Activated CD8-positive, alpha-beta T cell treated with anti-CD3 and anti-CD28 coated beads, Interleukin-2, amount 10 ng/mL, durations not matched to agents 7 days and 5 days (primary cell): ENCODE results near the gene CEP112. TPM values are rescaled to one million over a fixed set of nuclear protein-coding genes. Genes with fewer than 3 reads are reported as not detected.
"Not testable (repeated sequence)": the region's sequence is repeated elsewhere in the genome, so short reads cannot be mapped to it uniquely, and the experiment has no call there.

Source experiments
- ATAC-seq: fragments of 150-1000 bp; cut with Tn5 transposase; one replicate; pipeline ENCODE4 v1.10.0; 2021; ENCODE audit warnings: moderate library complexity
- CTCF ChIA-PET: fragments of 350-600 bp; sonication (Branson Sonifier 250); formaldehyde crosslinking; loops from one replicate; lab custom pipeline; 2021; ENCODE audit warnings: antibody characterized with exemption; lab: Charles Lee
- POLR2A ChIA-PET: fragments of 350-600 bp; sonication (Branson Sonifier 250); formaldehyde crosslinking; loops from one replicate; lab custom pipeline; 2021; ENCODE audit warnings: antibody characterized with exemption; lab: Charles Lee
- DNase-seq: peaks from one replicate; pipeline ENCODE4 v3.0.0-alpha.2; 2020
- H3K27ac Mint-ChIP-seq: one replicate; pipeline ENCODE4 v1.8.0; 2021; ENCODE audit warnings: mild to moderate bottlenecking, mixed read lengths
- H3K27me3 Mint-ChIP-seq: one replicate; pipeline ENCODE4 v1.8.0; 2021; ENCODE audit warnings: low read depth, mixed read lengths
- H3K36me3 Mint-ChIP-seq: one replicate; pipeline ENCODE4 v1.8.0; 2021; ENCODE audit warnings: low read depth, mixed read lengths
- H3K4me1 Mint-ChIP-seq: one replicate; pipeline ENCODE4 v1.8.0; 2021; ENCODE audit warnings: low read depth, mixed read lengths
- H3K4me3 Mint-ChIP-seq: one replicate; pipeline ENCODE4 v1.8.0; 2021; ENCODE audit warnings: mild to moderate bottlenecking, mixed read lengths
- H3K9me3 Mint-ChIP-seq: one replicate; pipeline ENCODE4 v1.8.0; 2022; ENCODE audit warnings: mixed read lengths; ENCODE audit not compliant: insufficient read depth
- total RNA-seq, 2 experiments: library from RNA; stranded (reverse); gene quantifications; one replicate each; pipeline ENCODE4 v1.2.3, GENCODE V29; 2021

Gene CEP112
- total RNA-seq, 2 experiments from 2014 or later, result 2.3 to 2.7 TPM

DNA sequence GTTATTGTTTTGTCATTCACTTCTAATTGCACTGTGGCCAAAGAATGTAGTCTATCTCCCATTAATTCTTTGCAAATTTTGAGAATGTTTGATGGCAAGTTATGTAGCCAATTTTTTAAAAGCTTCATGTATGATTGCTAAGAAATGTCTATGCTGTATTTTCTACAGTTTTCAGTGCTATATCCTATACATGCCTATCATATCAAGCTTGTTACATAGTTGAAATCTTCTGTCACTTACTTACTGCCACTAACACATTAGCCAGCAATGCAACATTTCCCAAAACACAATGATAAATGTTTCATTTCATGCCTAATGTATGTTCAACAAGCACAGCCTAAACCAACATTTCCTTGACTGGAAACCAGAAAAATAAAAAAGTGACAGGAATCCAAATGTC lies 338.1 kb downstream of the CEP112 start:
- Mint-ChIP-seq H3K4me3 (no peak overlapping the region), H3K9me3 (no peaks in the 10 kb centered on the region), H3K27ac (no peak overlapping the region), H3K36me3 (no peaks in the 10 kb centered on the region), H3K27me3 (no peaks in the 10 kb centered on the region), H3K4me1 (no peaks in the 10 kb centered on the region)
- DNase-seq (no peak), ATAC-seq (no peak)
- CTCF ChIA-PET, result no interaction called here
- POLR2A ChIA-PET, result no interaction called here

- no peak overlapping the region for H3K27ac Mint-ChIP-seq
- H3K9me3 Mint-ChIP-seq, result no peaks in the 10 kb centered on the region
- H3K4me1 Mint-ChIP-seq, result no peaks in the 10 kb centered on the region
- POLR2A ChIA-PET, result no interaction called here
- H3K4me3 Mint-ChIP-seq, result no peak overlapping the region
- no peak for DNase-seq
- H3K27me3 Mint-ChIP-seq, result no peaks in the 10 kb centered on the region
- CTCF ChIA-PET, result no interaction called here
- ATAC-seq, result no peak
- H3K36me3 Mint-ChIP-seq, result no peaks in the 10 kb centered on the region
Observed at GRCh38 chr17:65852911-65853310, 339.0 kb downstream of the CEP112 start.

DNA sequence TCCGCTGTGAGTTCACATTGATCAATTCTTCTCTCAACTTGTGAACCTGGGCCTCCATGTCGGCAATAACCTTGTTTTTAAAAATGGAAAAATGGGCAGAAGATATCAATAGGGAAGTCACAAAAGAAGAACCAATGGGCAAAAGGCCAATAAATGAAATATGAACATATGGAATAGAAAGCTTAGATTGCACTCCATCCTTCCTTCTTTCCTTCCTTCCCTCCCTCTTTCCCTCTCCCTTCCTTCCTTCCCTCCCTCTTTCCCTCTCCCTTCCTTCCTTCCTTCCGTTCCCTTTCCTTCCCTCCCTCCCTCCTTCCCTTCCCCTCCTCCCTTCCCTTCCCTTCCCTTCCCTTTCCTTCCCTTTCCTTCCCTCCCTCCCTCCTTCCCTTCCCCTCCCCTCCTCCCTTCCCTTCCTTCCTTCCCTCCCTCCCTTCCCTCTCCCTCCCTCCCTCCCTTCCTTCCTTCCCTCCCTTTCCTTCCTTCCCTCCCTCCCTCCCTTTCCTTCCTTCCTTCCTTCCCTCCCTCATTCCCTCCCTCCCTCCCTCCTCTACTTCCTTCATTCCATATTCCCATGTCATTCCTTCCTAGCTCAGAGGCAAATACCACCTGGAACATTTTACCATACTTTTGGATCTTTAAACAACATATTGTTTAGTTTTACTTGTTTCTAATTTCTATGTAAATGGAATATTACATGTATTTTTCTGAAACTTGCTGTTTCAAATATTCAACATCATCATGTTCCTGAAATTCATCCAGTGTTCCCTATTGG lies 339.8 kb downstream of the CEP112 start:
- H3K27me3 Mint-ChIP-seq, result no peaks in the 10 kb centered on the region
- H3K36me3 Mint-ChIP-seq, result no peaks in the 10 kb centered on the region
- POLR2A ChIA-PET, result no interaction called here

DNA sequence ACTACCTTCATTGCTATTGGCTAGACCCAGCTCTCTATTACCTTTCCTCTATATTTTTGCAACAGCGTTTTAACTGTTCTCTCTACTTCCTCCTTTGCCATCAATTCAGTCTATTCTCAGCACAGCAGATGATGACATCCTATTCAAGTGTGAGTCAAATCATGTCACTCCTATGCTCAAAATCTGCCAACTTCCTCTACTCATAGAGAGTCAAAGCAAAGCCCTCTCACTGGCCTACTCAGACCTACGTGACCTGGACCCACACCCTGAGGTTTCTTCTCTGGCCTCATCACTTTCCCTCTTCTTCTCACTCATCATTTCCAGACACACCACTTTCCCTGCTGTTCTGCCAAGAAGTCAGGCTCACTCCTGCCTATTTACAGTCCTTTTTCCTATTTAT lies 341.4 kb downstream of the CEP112 start:
- ATAC-seq, result no peak
- no peaks in the 10 kb centered on the region for H3K4me1 Mint-ChIP-seq
- DNase-seq, result no peak

More for the DNA sequence above, 339.8 kb downstream of the CEP112 start:
- DNase-seq (no peak), ATAC-seq (no peak)
- H3K27ac Mint-ChIP-seq, result no peak overlapping the region
- H3K4me3 Mint-ChIP-seq, result no peak overlapping the region
- H3K9me3 Mint-ChIP-seq, result no peaks in the 10 kb centered on the region
- CTCF ChIA-PET, result no interaction called here
- no peaks in the 10 kb centered on the region for H3K4me1 Mint-ChIP-seq

DNA sequence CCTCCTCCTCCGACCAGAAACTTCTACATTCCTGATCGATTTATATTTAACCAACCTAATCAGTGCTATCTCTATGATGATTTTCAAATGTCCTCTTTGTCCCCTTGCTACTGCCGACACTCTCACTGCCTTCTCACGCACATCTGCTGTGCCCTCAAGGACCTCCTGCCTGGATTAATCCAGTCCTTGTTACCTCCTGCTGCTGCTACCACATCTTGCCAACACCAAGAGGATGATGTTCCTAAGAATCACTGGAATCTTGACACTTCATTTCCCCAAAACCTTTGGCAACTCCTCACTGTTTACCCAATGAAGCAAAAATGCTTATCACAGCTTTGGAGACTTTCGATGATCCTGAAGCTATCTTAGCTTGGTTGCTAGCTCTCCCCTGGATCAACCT lies 343.2 kb downstream of the CEP112 start:
- no peak for DNase-seq
- Mint-ChIP-seq H3K27ac (no peak overlapping the region), H3K4me1 (no peaks in the 10 kb centered on the region), H3K27me3 (no peaks in the 10 kb centered on the region), H3K36me3 (no peaks in the 10 kb centered on the region), H3K9me3 (no peaks in the 10 kb centered on the region), H3K4me3 (no peak overlapping the region)
- ChIA-PET CTCF (no interaction called here), POLR2A (no interaction called here)
- ATAC-seq, result no peak

More for the DNA sequence above, 341.4 kb downstream of the CEP112 start:
- Mint-ChIP-seq H3K36me3 (no peaks in the 10 kb centered on the region), H3K27me3 (no peaks in the 10 kb centered on the region), H3K27ac (no peak overlapping the region), H3K4me3 (no peak overlapping the region), H3K9me3 (no peaks in the 10 kb centered on the region)
- POLR2A ChIA-PET, result no interaction called here
- CTCF ChIA-PET, result no interaction called here

DNA sequence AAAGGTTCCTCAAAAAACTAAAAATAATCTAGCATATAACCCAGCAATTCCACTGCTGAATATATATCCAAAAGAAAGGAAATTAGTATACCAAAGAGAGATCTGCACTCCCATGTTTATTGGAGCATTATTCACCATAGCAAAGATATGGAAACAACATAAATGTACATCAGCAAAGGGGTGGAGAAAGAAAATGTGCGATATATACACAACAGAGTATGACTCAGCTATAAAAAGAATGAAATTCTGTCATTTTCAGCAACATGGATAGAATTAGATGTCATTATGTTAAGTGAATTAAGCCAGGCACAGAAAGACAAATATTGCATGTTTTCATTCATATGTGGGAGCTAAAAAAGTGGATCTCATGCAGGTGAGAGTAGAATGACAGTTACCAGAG lies 350.8 kb downstream of the CEP112 start:
- POLR2A ChIA-PET, result no interaction called here
- no peak overlapping the region for H3K4me3 Mint-ChIP-seq

DNA sequence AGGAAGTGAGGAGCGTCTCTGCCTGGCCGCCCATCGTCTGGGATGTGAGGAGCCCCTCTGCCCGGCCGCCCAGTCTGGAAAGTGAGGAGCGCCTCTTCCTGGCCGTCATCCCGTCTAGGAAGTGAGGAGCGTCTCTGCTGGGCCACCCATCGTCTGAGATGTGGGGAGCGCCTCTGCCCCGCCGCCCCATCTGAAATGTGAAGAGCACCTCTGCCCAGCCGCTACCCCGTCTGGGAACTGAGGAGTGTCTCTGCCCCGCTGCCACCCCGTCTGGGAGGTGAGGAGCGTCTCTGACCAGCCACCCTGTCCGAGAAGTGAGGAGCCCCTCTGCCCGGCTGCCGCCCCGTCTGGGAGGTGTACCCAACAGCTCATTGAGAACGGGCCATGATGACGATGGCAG lies 354.7 kb downstream of the CEP112 start:
- DNase-seq, POLR2A ChIA-PET, H3K27ac Mint-ChIP-seq, H3K4me3 Mint-ChIP-seq, H3K4me1 Mint-ChIP-seq, H3K36me3 Mint-ChIP-seq, CTCF ChIA-PET, ATAC-seq: not testable (repeated sequence)
- peaks cover 15% of the 10 kb centered on the region for H3K9me3 Mint-ChIP-seq
- peaks cover 17% of the 10 kb centered on the region for H3K27me3 Mint-ChIP-seq

More for the DNA sequence above, 350.8 kb downstream of the CEP112 start:
- peaks cover 17% of the 10 kb centered on the region for H3K27me3 Mint-ChIP-seq
- CTCF ChIA-PET, result no interaction called here
- H3K27ac Mint-ChIP-seq, result no peak overlapping the region
- H3K36me3 Mint-ChIP-seq, result no peaks in the 10 kb centered on the region
- H3K4me1 Mint-ChIP-seq, result no peaks in the 10 kb centered on the region
- DNase-seq (no peak), ATAC-seq (no peak)
- no peaks in the 10 kb centered on the region for H3K9me3 Mint-ChIP-seq

- H3K27ac Mint-ChIP-seq, result no peak overlapping the region
- H3K4me3 Mint-ChIP-seq, result no peak overlapping the region
- no peaks in the 10 kb centered on the region for H3K27me3 Mint-ChIP-seq
- peaks cover 8% of the 10 kb centered on the region for H3K36me3 Mint-ChIP-seq
- POLR2A ChIA-PET, result no interaction called here
- H3K9me3 Mint-ChIP-seq, result peaks cover 29% of the 10 kb centered on the region
- CTCF ChIA-PET, result interaction anchor here (0.6 kb wide), 1 partner anchor 1039 kb away, joined by 3 read pairs; no protein-coding TSS in a partner anchor
- DNase-seq (no peak), ATAC-seq (no peak)
- no peaks in the 10 kb centered on the region for H3K4me1 Mint-ChIP-seq
Observed at GRCh38 chr17:65833214-65833613, 358.7 kb downstream of the CEP112 start.

GRCh38 chr17:65830356-65830755 lies 361.6 kb downstream of the CEP112 start:
- DNase-seq (no peak), ATAC-seq (no peak)
- Mint-ChIP-seq H3K9me3 (peaks cover 29% of the 10 kb centered on the region), H3K27me3 (no peaks in the 10 kb centered on the region), H3K36me3 (peaks cover 8% of the 10 kb centered on the region), H3K27ac (no peak overlapping the region), H3K4me3 (no peak overlapping the region), H3K4me1 (no peaks in the 10 kb centered on the region)
- ChIA-PET POLR2A (no interaction called here), CTCF (no interaction called here)

DNA sequence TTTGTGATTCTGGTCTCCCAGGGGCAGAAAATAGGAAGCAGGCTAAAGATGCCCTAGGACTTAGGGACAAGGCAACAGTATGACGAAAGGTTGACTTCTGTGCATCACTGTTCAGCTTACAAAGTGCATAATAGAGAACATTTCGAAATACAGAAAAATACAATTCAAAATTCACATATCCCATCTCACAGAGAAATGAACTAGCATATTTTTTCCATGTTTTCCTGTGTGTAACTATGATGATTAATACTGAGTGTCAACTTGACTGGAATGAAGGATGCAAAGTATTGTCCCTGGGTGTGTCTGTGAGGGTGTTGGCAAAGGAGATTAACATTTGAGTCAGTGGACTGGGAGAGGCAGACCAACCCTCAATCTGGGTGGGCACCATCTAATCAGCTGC lies 365.4 kb downstream of the CEP112 start:
- H3K27ac Mint-ChIP-seq, H3K36me3 Mint-ChIP-seq, H3K4me3 Mint-ChIP-seq, H3K4me1 Mint-ChIP-seq, DNase-seq, CTCF ChIA-PET, ATAC-seq, H3K9me3 Mint-ChIP-seq, POLR2A ChIA-PET, H3K27me3 Mint-ChIP-seq: not testable (repeated sequence)

DNA sequence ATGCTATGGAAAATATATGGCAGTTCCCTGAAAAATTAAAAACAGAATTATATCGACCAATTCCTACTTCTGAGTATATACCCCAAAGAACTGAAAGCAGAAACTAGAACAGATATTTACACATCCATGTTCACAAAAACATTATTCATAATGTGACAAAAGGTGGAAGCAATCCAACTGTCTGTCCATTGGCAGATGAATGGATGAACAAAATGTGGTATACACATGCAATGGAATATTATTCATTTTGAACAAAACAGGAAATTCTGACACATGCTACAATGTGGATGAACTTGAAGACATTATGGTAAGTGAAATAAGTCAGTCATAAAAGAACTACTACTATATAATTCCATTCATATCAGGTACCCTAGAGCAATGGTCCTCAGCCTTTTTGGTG lies 367.0 kb downstream of the CEP112 start:
- ATAC-seq, result no peak
- CTCF ChIA-PET, result no interaction called here
- no peaks in the 10 kb centered on the region for H3K9me3 Mint-ChIP-seq

GRCh38 chr17:65823713-65824112 lies 368.2 kb downstream of the CEP112 start:
- Mint-ChIP-seq H3K36me3 (no peaks in the 10 kb centered on the region), H3K9me3 (no peaks in the 10 kb centered on the region), H3K4me1 (no peaks in the 10 kb centered on the region), H3K27me3 (peaks cover 4% of the 10 kb centered on the region), H3K27ac (no peak overlapping the region), H3K4me3 (no peak overlapping the region)
- CTCF ChIA-PET, result no interaction called here
- no peak for ATAC-seq
- DNase-seq, result no peak
- POLR2A ChIA-PET, result interaction anchor here (0.8 kb wide), 1 partner anchor 455 kb away, joined by 3 read pairs; no protein-coding TSS in a partner anchor

More for the DNA sequence above, 367.0 kb downstream of the CEP112 start:
- POLR2A ChIA-PET, result interaction anchor here (0.6 kb wide), 1 partner anchor 530 kb away, joined by 3 read pairs; no protein-coding TSS in a partner anchor
- no peaks in the 10 kb centered on the region for H3K4me1 Mint-ChIP-seq
- no peaks in the 10 kb centered on the region for H3K27me3 Mint-ChIP-seq
- no peak overlapping the region for H3K4me3 Mint-ChIP-seq
- DNase-seq, result no peak
- no peaks in the 10 kb centered on the region for H3K36me3 Mint-ChIP-seq
- no peak overlapping the region for H3K27ac Mint-ChIP-seq
